ENCODE results near the gene ZNF429.
"Not testable (repeated sequence)": the region's sequence is repeated elsewhere in the genome, so short reads cannot be mapped to it uniquely, and the experiment has no call there.

ZNF429 gene

DNA sequence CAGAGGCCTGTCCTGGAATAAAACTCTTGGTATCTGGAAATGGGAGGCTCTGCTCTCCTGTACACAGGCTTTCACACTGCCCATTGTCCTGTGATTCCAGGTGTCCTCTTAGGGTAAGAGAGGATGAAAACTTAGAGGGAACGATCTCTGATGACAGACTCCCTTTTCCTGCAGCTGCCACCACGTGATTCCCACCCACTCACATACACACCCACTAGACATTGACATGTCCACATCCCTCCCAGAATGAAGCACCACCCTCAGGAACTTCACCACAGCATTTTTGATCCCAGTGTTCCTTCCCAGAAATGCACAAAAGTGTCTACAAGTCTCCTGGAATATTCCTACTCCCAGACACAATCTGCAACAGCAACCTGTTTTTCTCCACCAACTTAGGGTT lies 8.2 kb downstream of the ZNF429 start:
- no peak for DNase-seq (ENCODE audit: low read depth)

DNA sequence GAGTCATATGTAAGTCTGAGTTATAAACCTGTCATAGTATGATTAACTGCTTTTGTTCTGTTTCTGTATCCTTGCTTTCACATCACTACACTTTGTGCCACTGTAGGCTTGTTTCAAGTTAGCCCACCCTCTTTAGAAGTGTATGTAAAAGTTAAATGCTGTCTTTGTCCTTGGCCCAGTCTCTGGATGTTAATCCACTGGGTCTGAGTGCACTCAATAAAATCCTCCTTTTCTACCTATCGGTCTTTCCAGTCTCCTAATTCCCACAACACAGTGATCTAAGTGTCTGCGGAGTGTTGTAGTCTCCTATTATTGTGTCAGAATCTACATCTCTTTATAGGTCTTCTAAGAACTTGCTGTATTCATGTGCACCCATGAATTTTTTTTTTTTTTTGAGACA lies 14.1 kb downstream of the ZNF429 start:
- no peak for DNase-seq (ENCODE audit: low read depth)

DNA sequence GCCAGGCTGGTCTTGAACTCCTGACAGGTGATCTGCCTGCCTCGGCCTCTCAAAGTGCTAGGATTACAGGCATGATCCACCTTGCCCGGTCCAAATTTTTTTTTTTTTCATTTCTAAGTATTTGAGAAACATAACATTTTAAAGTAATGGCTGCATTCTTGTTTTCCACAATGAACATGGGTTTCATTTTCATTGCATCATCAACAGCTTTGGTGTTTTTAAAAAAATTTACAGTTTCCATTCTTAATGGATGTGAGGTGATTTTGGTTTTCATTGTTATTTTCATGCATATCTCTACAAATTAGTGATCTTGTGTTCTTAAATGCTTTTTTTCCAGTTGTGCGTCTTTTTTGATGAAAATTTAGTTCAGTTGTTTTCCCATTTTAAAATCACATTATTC lies 27.5 kb downstream of the ZNF429 start:
- DNase-seq (ENCODE audit: low read depth), result no peak

DNA sequence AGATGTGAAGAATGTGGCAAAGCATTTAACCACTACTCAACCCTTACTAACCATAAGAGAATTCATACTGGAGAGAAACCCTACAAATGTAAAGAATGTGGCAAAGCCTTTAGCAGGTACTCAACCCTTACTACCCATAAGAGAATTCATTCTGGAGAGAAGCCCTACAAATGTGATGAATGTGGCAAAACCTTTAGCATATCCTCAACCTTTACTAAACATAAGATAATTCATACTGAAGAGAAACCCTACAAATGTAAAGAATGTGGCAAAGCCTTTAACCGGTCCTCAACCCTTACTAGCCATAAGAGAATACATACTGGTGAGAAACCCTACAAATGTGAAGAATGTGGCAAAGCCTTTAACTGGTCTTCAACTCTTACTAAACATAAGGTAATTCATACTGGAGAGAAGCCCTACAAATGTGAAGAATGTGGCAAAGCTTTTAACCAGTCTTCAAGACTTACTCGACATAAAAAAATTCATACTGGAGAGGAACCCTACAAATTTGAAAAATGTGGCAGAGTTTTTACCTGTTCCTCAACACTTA lies 31.4 kb downstream of the ZNF429 start:
- DNase-seq (ENCODE audit: low read depth), result not testable (repeated sequence)

DNA sequence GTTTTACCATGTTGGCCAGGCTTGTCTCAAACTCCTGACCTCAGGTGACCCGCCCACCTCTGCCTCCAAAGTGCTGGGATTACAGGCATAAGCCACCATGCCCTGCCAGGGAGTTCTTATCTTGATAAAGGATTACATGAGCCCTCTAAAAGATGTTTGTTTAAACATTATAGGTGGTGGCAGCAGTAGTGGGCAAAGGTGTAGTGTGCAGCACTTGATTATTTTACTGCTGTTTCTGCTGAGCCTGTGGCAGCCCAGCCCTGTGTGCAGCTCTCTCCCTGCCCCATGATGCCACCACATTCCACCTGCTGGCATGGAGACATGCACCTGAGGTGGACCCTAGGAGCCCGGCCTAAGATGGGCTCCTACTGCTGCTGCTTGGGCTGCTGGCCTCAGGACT lies 54.0 kb downstream of the ZNF429 start:
- no peak for DNase-seq (ENCODE audit: low read depth)

DNA sequence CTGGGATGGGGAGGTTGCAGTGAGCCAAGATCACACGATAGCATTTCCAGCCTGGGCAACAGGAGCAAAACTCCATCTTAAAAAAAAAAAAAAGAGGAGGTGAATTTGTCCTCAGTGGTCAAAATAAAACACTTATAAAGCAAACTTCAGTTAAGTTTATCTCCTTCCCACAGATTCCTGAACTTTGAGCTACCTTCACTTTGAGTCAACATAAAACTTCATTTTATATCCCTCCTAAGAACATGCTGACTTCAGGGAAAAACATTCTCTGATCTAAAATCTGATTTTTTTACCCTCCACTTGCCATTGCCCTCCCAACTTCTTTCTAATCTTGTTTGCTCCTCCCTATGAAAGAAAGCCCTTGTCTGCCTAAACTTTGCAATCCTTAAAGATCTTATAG lies 59.0 kb downstream of the ZNF429 start:
- DNase-seq (ENCODE audit: low read depth), result no peak

DNA sequence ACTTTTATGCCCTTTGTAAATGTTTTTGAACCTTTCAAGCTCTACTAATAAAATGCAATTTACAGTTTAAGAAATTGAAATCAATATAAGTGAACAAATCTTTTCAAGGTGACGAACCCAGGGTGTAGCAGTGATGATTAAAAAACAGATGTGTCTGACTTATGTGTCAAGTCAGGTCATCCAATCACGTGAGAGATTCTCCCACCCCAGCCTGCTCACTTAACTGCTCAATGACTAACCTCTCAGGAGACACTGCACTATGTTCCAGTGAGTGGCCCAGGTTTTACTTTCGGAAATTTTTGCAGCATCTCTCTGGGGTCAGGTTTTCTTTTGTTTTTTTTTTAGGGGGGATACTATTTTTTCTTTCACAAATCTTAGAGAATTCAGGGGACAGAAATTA lies 60.7 kb downstream of the ZNF429 start:
- DNase-seq (ENCODE audit: low read depth), result no peak

DNA sequence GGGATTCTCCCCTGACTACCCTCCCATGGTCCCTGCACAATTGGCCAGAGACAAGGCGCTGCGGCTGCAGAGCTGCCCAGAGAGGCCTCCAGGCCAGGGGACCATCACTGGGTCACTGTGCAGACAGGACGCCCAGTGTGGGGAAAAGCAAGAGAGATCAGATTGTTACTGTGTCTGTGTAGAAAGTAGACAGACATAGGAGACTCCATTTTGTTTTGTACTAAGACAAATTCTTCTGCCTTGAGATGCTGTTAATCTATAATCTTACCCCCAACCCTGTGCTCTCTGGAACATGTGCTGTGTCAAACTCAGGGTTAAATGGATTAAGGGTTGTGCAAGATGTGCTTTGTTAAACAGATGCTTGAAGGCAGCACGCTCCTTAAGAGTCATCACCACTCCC lies 62.4 kb downstream of the ZNF429 start:
- not testable (repeated sequence) for DNase-seq (ENCODE audit: low read depth)

DNA sequence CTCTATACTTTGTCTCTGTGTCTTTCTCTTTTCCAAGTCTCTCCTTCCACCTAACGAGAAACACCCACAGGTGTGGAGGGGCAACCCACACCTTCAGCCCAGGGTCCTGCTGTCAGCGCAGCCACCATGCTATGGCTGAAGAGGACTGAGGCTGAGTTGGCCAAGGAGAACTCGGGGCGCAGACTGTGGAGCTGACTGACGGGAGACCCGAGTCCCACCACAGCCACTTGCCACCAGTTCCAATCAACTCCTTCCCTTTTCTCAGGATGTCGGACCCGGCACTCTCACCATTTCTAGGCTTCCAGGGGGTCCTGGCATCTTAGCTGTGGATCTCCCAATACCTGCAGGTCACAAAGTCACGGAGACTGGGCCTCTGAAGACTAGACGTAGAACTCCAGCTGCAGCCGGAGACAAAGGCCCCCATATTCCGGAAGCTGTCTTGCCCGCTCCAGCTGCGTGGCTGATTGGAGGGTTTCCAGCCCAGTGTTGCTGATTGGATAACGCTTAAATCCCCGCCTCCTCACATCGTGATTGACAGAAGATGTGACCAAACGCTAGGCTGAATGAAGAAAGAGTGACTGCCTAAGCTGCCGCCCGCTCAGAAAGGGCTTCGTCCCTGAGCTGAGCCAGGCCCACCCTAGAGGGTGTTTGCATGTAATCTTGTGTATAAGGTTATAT lies 63.6 kb downstream of the ZNF429 start:
- DNase-seq (ENCODE audit: low read depth), result peak; percentile 82

DNA sequence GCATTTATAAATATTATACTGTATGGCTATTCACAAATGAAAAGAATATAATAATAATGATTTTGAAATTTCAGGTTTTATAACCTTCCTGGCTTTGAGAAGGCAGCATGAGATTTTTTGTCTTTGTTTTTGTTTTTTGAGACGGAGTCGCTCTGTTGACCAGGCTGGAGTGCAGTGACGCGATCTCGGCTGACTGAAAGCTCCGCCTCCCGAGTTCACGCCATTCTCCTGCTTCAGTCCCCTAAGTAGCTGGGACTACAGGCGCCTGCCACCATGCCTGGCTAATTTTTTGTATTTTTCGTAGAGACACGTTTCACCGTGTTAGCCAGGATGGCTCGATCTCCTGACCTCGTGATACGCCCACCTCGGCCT lies 64.1 kb downstream of the ZNF429 start:
- peak; percentile 34 for DNase-seq (ENCODE audit: low read depth)

DNA sequence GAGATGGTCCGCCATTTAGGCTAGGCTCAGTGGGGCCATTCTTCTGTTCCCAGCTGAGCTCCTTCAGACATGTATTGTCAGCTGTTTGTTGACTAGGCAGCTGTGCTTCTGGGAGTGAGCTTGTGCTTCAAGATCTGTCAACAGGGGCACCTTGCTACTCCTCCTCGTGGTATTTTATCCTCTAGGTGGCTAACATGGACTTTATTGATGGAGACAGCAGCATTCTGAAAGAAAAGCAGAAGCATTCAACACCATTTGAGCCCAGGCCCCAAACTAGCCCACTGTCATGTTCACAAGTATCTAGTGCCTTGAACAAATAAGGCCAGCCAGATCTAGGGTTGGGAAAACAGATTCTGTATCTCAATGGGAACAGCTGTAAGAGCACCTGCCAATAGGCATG lies 65.9 kb downstream of the ZNF429 start:
- no peak for DNase-seq (ENCODE audit: low read depth)

DNA sequence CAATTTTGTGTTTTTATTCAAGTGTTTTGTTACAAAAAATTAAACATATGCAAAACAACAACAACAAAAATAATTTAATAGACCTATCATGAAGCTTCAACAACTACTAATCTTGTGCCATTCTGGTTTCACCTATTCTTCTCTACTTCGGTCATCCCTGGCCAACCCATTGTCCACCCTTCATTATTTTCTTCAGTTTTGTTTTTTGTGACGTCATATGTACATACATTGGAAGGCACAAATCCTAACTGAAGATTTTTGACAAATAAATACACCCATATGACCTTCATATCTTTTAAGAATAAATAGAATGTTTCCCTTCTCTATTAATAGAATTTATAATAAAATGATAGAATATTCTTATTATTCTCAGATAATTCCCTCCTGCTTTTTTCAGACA lies 69.2 kb downstream of the ZNF429 start:
- DNase-seq (ENCODE audit: low read depth), result no peak

DNA sequence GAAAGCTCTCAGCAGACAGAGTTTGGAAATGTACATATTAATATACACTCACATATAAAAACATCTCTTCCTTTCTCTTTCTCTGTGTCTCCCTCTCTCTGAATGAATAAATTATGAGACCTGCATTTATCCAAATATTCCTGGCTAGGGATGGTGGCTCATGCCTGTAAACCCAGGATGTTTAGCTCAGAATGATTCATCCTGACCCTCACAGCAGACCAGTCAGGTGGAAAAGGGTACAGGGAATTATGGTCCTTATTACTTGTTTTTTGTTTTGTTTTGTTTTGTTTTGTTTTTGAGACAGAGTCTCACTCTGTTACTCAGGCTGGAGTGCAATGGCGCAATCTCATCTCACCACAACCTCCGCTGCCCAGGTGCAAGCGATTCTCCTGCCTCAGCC lies 71.1 kb downstream of the ZNF429 start:
- DNase-seq (ENCODE audit: low read depth), result no peak

DNA sequence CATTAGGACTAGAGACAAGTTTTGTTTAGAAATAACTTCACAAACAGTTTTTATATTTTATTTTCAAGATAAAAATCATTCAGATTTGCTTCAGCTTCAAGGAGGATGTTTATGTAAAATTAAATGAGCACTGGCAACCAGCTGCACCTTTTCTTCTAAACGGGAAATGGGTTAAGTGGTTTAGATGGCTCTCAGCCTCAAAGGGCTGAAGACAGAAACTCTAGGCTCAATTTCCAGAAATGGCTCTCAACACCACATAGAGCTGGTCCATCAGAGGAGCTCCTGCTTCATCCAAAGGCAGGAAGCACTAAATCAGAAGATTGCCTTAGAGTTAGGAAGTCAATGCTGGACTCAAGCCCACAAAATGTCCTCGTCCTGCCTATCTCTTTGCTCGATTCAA lies 74.7 kb downstream of the ZNF429 start:
- DNase-seq (ENCODE audit: low read depth), result no peak

DNA sequence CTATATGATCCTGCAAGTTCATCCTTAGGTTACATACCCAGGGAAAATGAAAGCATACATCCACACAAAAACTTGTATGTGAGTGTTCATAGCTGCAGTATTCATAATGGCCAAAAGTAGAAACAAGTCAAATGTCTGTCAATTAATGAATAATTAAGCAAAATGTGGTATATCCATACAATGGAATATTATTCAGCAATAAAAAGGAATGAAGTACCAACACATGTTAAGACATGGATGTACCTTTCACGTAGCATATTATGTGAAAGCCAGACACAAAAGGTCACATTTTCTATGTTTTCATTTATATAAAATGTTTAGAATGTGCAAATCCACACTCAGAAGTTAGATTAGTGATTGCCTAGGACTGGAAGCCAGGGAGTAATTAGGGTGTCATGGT lies 75.4 kb downstream of the ZNF429 start:
- no peak for DNase-seq (ENCODE audit: low read depth)

DNA sequence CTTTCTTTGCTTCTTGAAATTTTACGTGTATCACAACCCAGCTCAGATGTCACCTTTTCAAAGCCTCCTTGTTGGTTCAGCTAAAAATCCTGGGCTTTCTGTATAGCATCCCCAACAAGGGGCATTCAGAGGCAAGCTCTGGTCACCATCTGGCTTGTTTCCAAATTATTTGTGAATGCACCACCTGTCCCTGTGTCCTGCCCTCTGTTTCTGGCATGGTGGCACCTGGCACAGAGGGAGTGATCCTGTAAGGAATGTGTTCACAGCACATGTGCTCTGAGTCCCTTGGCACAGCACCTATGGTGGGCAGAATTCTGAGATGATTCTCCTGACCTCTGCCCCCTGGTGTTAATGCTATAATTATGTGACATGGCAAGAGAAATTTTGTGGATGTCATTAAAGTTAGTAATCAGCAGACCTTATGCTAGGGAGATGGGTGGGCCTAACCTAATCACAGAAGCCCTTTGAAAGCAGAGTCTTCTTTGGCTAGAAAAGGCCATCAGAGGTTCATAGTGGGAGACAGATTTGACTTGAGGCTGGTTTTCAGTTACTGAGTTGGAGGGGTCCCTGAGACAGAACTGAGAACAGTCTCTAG lies 76.3 kb downstream of the ZNF429 start:
- no peak for DNase-seq (ENCODE audit: low read depth)

DNA sequence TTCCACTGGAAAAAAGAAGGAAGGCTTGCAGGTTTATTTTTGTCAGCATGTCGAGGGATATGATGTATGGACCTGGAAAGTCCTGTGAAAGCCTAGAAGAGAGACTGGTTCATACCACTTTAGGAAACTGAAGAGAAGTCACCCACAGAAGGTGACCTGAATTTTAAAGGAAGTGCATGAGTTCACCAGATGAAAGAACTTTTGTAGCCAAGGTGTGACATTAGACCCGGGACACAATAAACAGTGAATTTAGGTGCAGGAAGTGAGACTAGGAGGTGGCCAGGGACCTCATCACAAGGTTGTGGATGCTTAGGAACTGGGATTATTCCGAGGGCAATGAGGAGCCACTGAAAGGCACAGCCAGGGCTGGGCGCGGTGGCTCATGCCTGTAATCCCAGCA lies 79.1 kb downstream of the ZNF429 start:
- DNase-seq (ENCODE audit: low read depth), result no peak

DNA sequence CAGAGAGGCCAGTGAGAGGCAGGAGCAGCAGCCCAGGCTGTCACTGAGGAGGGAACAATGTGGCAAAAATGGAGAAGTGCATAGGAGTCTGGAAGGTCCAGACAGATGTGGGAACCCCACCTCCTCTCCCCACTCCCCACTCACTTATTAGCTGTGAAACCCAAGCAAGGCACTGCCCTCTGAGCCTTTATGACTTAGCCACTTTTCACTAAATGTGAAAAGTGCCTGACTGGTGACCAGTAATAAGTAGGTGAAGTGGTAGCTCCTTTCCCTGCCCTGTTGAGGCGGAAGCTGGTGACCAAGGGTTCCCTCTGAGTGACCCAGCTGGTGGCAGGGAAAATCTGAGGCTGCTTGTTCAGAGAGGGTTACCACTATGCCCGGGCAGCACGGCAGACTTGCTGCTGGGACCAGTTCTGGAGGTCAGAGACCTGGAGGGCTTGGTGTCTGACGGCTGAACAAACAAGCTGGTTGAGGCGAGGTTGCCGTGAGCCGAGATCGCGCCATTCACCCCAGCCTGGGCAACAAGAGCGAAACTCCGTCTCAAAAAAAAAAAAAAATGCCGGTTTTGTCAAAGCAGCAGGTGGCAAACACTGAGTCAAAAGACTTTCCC lies 80.0 kb downstream of the ZNF429 start:
- DNase-seq (ENCODE audit: low read depth), result no peak

DNA sequence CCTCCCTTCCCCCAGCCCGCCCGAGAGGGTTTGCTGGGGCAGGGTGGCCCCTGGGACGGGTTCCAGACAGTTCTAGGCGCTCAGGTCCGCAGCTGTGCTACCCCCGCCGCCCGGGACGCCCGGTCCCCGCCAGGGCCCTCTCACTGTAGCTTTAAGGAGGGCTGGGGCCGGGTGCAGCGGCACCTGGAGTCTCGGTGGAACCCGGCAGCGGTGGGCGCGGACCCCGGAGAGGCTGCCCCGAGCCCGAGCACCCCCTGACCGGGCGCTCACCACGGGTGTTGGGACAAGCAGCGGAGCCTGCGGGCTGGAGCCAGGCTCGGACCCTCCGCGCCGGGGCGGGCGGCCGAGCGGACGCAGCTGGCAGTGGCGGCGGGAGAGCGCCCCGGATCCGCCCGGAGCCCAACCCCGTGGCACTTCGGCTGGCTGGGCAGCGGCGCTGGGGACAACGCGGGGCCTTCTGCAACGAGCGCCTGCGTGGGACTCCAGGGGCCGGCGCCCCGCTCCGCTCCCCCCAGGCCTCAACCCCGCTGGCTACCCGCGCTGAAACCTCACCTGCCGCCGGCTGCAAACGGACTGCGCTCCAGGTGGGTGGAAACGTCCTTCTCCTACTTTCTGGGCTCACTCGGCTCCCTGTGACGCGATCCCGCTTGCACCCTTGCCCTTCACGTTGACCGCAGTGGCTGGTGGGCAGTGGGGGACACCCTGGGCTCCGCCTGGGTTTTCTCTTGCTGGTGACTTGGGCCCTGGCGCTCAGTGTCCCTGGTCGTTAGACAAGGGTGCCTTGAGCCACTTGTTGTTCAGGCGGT lies 81.1 kb downstream of the ZNF429 start:
- DNase-seq (ENCODE audit: low read depth), result peak; percentile 23

DNA sequence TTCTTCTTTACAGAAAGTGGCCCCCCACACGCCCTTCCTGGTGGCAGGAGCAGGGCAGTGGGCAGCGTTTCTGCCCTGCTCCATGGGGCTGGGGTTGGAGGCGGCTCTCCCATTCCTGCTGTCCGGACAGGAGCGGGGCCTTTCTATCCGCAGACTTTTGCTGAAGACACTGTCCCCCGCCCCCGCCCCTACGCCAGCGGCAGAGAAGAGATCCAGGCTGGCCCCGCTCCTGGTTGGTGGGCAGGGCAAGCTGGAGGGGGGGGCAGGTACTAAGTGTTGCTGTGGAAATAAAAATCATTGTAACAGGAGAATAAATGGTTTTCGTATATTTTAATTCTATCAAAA lies 81.7 kb downstream of the ZNF429 start:
- DNase-seq (ENCODE audit: low read depth), result no peak

DNA sequence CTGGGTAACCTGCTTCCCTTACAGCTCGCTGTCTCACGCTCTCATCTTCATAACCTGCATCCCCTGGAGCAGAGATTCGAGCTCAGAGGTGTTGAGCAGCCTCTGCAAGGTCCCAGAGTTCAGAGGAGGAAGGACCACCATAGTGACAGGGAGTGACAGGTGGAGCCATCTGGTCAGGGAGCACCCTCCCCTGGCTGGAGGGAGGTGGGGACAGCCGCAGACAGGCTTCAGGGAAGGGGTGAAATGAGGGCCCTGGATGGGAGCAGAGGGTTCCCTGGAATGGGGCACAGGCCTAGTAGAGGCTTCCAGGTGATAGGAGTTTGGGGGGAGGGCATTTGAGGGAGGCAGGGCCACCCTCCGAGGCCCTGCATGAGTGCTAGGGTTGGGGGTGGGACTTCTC lies 82.1 kb downstream of the ZNF429 start:
- DNase-seq (ENCODE audit: low read depth), result no peak

DNA sequence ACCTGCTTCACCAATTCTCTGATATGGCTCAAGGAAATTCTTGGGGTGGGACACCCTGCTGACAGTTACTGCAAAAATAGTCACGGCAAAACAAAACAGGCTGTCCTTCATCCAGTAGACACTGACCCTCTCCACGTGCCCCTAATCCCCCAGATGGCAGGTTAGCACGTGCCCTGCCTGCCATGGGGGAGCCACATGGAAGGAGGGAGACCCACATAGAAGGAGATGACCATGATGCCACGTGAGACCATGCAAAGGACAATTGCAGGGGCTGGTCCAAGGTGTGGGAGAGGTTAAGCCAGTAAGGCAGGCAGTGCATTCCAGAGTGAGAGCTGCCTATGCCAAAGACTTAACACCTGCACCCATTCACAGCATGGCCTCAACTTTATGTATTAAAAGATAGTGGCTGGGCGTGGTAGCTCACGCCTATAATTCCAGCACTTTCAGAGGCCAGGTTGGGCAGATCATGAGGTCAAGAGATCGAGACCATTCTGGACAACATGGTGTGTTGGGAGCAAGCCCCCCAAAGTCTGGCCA lies 82.7 kb downstream of the ZNF429 start:
- DNase-seq (ENCODE audit: low read depth), result no peak

DNA sequence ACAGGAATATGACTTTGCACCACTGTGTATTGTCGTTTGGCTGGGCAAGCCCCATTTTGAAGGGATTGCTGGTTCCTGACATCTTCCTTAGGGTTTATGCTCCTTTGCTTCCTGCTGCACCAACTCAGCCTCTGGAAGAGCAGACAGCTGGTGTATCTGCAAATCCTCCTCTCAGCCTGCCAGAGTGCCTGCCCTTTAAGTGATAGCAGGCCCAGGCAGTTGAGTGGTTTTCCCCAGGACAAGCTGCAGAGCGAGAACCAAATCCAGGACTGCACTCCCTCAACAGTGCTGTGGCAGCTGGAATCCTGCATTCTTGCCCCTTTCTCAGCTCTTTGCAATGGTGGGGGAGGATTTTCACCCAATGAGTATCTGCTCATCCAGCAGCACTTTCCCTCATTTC lies 85.5 kb downstream of the ZNF429 start:
- no peak for DNase-seq (ENCODE audit: low read depth)

Measured in activated T-cell treated with anti-CD3 and anti-CD28 coated beads for 1 hour (primary cell).